IMR-90 (cell line): ENCODE data around the gene IKBIP. TPM values are rescaled to one million over a fixed set of nuclear protein-coding genes. Genes with fewer than 3 reads are reported as not detected.

ENCODE experiments used
- BHLHE40 ChIP-seq: fragments of 150-350 bp; IDR thresholded peaks from 2 replicates; pipeline ENCODE4 v1.6.1; 2016; ENCODE audit warnings: mild to moderate bottlenecking, low read depth, low read length
- CHD1 ChIP-seq: IDR thresholded peaks from 2 replicates; pipeline ENCODE4 v1.6.1; 2012; ENCODE audit warnings: low read depth, low read length, improper control_type of control experiment
- MAZ ChIP-seq: IDR thresholded peaks from 2 replicates; pipeline ENCODE4 v1.6.1; 2012; ENCODE audit warnings: low read depth, mild to moderate bottlenecking, low read length, improper control_type of control experiment, moderate library complexity, borderline replicate concordance
- MXI1 ChIP-seq: IDR thresholded peaks from 2 replicates; pipeline ENCODE4 v1.6.1; 2012; ENCODE audit warnings: low read depth, mild to moderate bottlenecking, low read length, moderate library complexity, borderline replicate concordance
- SMC3 ChIP-seq: fragments of 150-350 bp; IDR thresholded peaks from 2 replicates; pipeline ENCODE4 v1.6.1; 2016; ENCODE audit warnings: low read depth, mild to moderate bottlenecking, antibody characterized with exemption, low read length, moderate library complexity
- polyA plus RNA-seq, 3 experiments: library from polyadenylated mRNA; depleted of rRNA; stranded (reverse); fragments of >200 nt; gene quantifications; 2 replicates each; pipeline ENCODE4 v1.2.3, GENCODE V29; 2012; ENCODE audit warnings: low replicate concordance in 1 of 3
- total RNA-seq: library from RNA; depleted of rRNA; stranded (reverse); fragments of >200 nt; gene quantifications from 2 replicates; pipeline ENCODE4 v1.2.3, GENCODE V29; 2012
- TF ChIP-seq, protein P1 (sequence below): fragments of 150-350 bp; IDR thresholded peaks from 2 replicates; pipeline ENCODE4 v1.6.1; 2017; ENCODE audit warnings: mild to moderate bottlenecking, antibody characterized with exemption, low read length, low read depth

IKBIP gene
- total and polyA plus RNA-seq, 2 of the 4 experiments (the other 2 are of a cell fraction): 37.1 to 52.7 TPM

DNA sequence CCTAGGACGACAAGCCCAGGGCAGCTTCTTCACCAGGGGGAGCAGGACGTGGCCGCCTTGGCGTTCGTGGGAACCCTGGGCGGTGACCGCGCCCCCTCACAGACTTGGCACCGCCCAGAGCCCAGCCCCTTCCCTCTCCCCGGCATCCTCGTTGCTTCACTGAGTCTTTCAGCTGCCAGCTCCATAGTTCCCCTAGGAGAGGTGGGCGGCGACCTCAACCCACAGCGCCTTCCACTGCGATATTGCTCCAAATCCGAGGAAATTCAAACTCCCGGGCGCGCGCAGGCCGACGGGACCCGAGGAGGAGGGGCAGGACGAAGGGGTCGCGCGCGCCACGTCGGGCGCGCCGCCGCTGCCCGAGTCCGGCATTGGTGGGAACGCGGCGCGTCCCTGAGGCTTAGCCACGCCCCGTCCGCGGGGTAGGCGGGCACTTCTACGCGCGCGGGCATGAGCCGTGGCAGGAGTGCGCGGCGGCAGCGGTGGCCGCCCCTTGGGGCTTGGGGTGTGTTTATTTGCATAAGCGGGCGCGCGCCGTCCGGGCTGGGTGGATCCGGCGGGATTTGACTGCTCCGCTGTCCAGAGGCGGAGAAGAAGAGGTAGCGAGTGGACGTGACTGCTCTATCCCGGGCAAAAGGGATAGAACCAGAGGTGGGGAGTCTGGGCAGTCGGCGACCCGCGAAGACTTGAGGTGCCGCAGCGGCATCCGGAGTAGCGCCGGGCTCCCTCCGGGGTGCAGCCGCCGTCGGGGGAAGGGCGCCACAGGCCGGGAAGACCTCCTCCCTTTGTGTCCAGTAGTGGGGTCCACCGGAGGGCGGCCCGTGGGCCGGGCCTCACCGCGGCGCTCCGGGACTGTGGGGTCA, at the start of gene IKBIP, which contains the start of gene APAF1 (continued):
- TF ChIP-seq BHLHE40 (no peak), CHD1 (no peak), MAZ (peak; percentile 31; the same call in 1 of the 2 replicates), SMC3 (no peak), MXI1 (peak; percentile 75)
- TF ChIP-seq, protein P1, sequence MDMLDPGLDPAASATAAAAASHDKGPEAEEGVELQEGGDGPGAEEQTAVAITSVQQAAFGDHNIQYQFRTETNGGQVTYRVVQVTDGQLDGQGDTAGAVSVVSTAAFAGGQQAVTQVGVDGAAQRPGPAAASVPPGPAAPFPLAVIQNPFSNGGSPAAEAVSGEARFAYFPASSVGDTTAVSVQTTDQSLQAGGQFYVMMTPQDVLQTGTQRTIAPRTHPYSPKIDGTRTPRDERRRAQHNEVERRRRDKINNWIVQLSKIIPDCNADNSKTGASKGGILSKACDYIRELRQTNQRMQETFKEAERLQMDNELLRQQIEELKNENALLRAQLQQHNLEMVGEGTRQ: no peak; the same call in 1 of the 2 replicates
